Renal pelvis (tissue), 4 donors: Measurements from ENCODE around the gene C21orf58. TPM values are rescaled to one million over a fixed set of nuclear protein-coding genes. Genes with fewer than 3 reads are reported as not detected.

Source experiments
- DNase-seq: peaks from one replicate; pipeline ENCODE4 v3.0.0-alpha.2; 2013
- polyA plus RNA-seq, 3 donors: library from polyadenylated mRNA; unstranded; fragments of 120-200 nt; gene quantifications; one replicate each; pipeline ENCODE4 v1.2.1, GENCODE V29; 2013; ENCODE audit not compliant: insufficient read length in 3 of 3

The C21orf58 gene
- polyA plus RNA-seq, 3 donors, result 12.4 to 21.9 (median 17.4) TPM

GRCh38 chr21:46264046-46264689 lies 59.5 kb downstream of the C21orf58 start:
- no peak for DNase-seq

GRCh38 chr21:46256501-46256994 lies 67.1 kb downstream of the C21orf58 start:
- no peak for DNase-seq

- no peak for DNase-seq
Measured at GRCh38 chr21:46255758-46256337, 67.8 kb downstream of the C21orf58 start.

GRCh38 chr21:46255166-46255565 lies 68.5 kb downstream of the C21orf58 start:
- no peak for DNase-seq

- no peak for DNase-seq
Measured at GRCh38 chr21:46254208-46254975, 69.3 kb downstream of the C21orf58 start.

- no peak for DNase-seq
Measured at GRCh38 chr21:46253610-46254124, 70.0 kb downstream of the C21orf58 start.

- DNase-seq, result no peak
Measured at GRCh38 chr21:46252840-46253239, 70.8 kb downstream of the C21orf58 start.

Other genes with a start within 250 kb of the C21orf58 start
- gene COL6A2, start 225.8 kb downstream of the C21orf58 start, polyA plus RNA-seq, result 100 to 1,000 TPM; 171 to 264 (median 225) TPM
- 10 to 100 TPM; 40.3 to 61.9 (median 45.0) TPM for gene FTCD, start 168.3 kb downstream of the C21orf58 start, polyA plus RNA-seq
- gene SPATC1L, start 139.4 kb downstream of the C21orf58 start, polyA plus RNA-seq, result 10 to 100 TPM; 12.3 to 18.0 (median 18.0) TPM
- gene LSS, start 95.1 kb downstream of the C21orf58 start, polyA plus RNA-seq, result 10 to 100 TPM; 33.9 to 58.9 (median 52.0) TPM
- 100 to 1,000 TPM in 2 of 3 donors, 10 to 100 TPM in 1; 79.3 to 114 (median 105) TPM for gene MCM3AP, start 38.3 kb downstream of the C21orf58 start, polyA plus RNA-seq
- 10 to 100 TPM; 19.1 to 22.4 (median 19.6) TPM for gene YBEY, start 37.5 kb downstream of the C21orf58 start, polyA plus RNA-seq
- gene PCNT, start 286 bp upstream of the C21orf58 start, polyA plus RNA-seq, result 10 to 100 TPM; 36.0 to 45.5 (median 40.3) TPM
- 10 to 100 TPM; 24.3 to 49.6 (median 47.5) TPM for gene DIP2A, start 135.0 kb upstream of the C21orf58 start, polyA plus RNA-seq